ENCODE results near the gene KRT6A. TPM values are rescaled to one million over a fixed set of nuclear protein-coding genes. Genes with fewer than 3 reads are reported as not detected.

KRT6A gene
- polyA plus RNA-seq, 4 donors, result 0.13 to 6.7 (median 3.2) TPM; not detected in 1

DNA sequence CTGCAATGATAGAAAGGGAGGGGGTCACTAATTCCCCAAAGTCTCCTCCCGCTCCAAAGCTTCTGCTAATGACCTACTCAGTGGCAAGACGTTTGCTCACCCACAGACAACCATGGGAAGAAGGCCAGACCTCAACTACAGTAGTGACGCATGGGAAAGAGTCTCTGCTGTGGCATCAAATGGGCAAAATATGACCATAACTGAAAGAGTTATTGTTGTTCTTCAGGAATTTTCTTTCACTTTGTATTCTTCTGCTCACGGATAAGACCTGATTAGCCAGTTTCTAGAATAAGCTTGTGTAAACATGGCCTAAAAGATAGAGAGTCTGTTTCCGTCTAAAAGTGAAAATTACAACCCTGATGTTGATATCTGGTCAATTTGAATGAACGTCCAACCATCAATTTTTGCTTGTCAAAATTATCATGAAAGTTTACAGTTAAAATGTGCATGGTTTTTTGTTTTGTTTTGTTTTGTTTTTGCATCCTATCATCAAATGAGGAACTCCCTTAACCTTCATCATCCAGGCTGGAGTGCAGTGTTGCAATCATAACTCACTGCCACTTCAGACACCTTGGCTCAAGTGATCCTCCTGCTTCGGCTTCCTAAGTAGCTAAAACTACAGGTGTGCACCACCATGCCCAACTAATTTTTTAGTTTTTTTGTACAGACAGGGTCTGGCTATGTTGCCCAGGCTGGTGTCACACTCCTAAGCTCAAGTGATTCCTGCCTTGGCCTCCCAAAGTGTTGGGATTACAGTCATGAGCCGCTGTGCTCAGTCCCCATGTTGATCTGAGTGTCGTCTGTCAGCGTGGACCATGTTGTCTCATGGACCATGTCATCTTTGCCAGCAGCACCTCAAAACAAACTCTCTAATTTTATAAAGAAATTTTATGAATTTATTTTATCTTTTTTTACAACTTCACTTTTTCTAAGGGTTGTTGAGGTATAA lies 48.1 kb downstream of the KRT6A start:
- WGBS, 3 donors, result 47 to 61% (median 51%) methylated on average over 10 of the region's 10 CpGs
- DNase-seq, result peak in 1 of 2 donors; percentile 20
- Histone ChIP-seq H3K4me3 (ENCODE audit: low read depth in 1 of 3, low read length in 3 of 3) (no peak overlapping the region), H3K27ac (ENCODE audit: low read depth in 1 of 3, low read length in 2 of 3) (no peak overlapping the region), H3K27me3 (ENCODE audit: control insufficient read depth in 3 of 3, insufficient read depth in 3 of 3, low read length in 3 of 3) (peaks cover 0 to 4% (median 3%) of the 10 kb centered on the region in 3 donors), H3K36me3 (ENCODE audit: control insufficient read depth in 3 of 3, insufficient read depth in 2 of 3, low read depth in 1 of 3, low read length in 3 of 3) (no peaks in the 10 kb centered on the region), H3K4me1 (ENCODE audit: control insufficient read depth in 3 of 3, insufficient read depth in 2 of 3, low read depth in 1 of 3, low read length in 2 of 3) (peaks cover 0 to 3% (median 0%) of the 10 kb centered on the region in 3 donors), H3K9me3 (ENCODE audit: control insufficient read depth in 2 of 2, insufficient read depth in 1 of 2, low read depth in 1 of 2, low read length in 1 of 2) (no peaks in the 10 kb centered on the region)
- FAIRE-seq, result no peak

DNA sequence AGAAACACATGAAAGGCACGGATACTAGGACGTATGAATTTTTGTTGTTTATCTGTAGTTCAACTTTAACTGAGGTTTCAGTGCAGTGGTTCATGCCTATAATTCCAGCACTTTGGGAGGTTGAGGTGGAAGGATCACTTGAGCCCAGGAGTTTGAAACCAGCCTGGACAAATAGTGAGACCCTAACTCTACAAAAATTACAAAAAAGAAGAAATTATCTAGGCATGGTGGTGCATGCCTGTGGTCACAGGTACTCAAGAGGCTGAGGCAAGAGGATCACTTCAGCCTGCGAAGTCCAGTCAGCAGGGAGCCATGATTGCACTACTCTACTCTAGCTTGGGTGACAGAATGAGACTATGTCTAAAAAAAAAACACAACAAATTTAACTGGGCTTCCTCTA lies 49.1 kb downstream of the KRT6A start:
- H3K36me3 ChIP-seq (ENCODE audit: control insufficient read depth in 3 of 3, insufficient read depth in 2 of 3, low read depth in 1 of 3, low read length in 3 of 3), result no peaks in the 10 kb centered on the region
- H3K9me3 ChIP-seq (ENCODE audit: control insufficient read depth in 2 of 2, insufficient read depth in 1 of 2, low read depth in 1 of 2, low read length in 1 of 2), result no peaks in the 10 kb centered on the region
- peaks cover 0 to 3% (median 0%) of the 10 kb centered on the region in 3 donors for H3K4me1 ChIP-seq (ENCODE audit: control insufficient read depth in 3 of 3, insufficient read depth in 2 of 3, low read depth in 1 of 3, low read length in 2 of 3)
- no peak for FAIRE-seq
- peaks cover 0 to 4% (median 3%) of the 10 kb centered on the region in 3 donors for H3K27me3 ChIP-seq (ENCODE audit: control insufficient read depth in 3 of 3, insufficient read depth in 3 of 3, low read length in 3 of 3)
- no peak for DNase-seq
- H3K27ac ChIP-seq (ENCODE audit: low read depth in 1 of 3, low read length in 2 of 3), result no peak overlapping the region
- H3K4me3 ChIP-seq (ENCODE audit: low read depth in 1 of 3, low read length in 3 of 3), result no peak overlapping the region
- WGBS, 3 donors, result 87 to 91% (median 90%) methylated on average over 3 of the region's 3 CpGs

GRCh38 chr12:52442600-52443061 lies 50.4 kb downstream of the KRT6A start:
- Histone ChIP-seq H3K36me3 (ENCODE audit: control insufficient read depth in 3 of 3, insufficient read depth in 2 of 3, low read depth in 1 of 3, low read length in 3 of 3) (no peaks in the 10 kb centered on the region), H3K4me1 (ENCODE audit: control insufficient read depth in 3 of 3, insufficient read depth in 2 of 3, low read depth in 1 of 3, low read length in 2 of 3) (peaks cover 0 to 5% (median 0%) of the 10 kb centered on the region in 3 donors), H3K4me3 (ENCODE audit: low read depth in 1 of 3, low read length in 3 of 3) (no peak overlapping the region), H3K27ac (ENCODE audit: low read depth in 1 of 3, low read length in 2 of 3) (no peak overlapping the region), H3K27me3 (ENCODE audit: control insufficient read depth in 3 of 3, insufficient read depth in 3 of 3, low read length in 3 of 3) (peaks cover 0 to 4% (median 3%) of the 10 kb centered on the region in 3 donors), H3K9me3 (ENCODE audit: control insufficient read depth in 2 of 2, insufficient read depth in 1 of 2, low read depth in 1 of 2, low read length in 1 of 2) (no peaks in the 10 kb centered on the region)
- 43 to 60% (median 47%) methylated on average over 6 of the region's 6 CpGs for WGBS, 3 donors
- FAIRE-seq, result no peak
- DNase-seq, result no peak

DNA sequence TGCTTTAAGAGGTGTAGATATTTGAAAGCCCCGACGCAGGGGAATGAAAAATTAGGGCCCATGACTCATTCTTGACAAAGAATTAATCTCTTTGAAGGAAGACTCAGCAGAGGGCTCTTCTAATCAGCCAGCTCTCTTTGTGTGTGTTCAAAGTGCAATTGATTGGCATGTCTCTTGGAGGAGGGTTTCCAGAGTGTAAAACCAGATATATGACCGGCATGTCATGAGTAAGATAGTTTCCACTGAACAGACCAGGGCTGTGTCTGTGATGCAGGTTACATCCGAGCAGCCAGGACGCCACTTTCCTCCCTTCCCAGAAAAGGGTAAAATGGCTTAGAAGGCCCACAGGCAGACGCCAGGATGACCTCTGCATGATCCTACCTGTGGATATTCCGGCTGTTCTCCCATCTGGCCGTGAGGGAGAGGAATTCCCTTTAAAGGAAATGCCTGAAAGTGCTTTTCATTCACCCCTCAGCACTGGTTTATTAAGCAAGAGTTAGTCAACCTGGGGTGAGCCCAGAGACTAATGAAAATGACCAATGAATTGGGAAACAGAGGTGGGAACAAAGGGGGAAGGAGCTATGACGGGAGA lies 51.6 kb downstream of the KRT6A start:
- no peaks in the 10 kb centered on the region for H3K36me3 ChIP-seq (ENCODE audit: control insufficient read depth in 3 of 3, insufficient read depth in 2 of 3, low read depth in 1 of 3, low read length in 3 of 3)
- peaks cover 0 to 4% (median 3%) of the 10 kb centered on the region in 3 donors for H3K27me3 ChIP-seq (ENCODE audit: control insufficient read depth in 3 of 3, insufficient read depth in 3 of 3, low read length in 3 of 3)
- H3K4me1 ChIP-seq (ENCODE audit: control insufficient read depth in 3 of 3, insufficient read depth in 2 of 3, low read depth in 1 of 3, low read length in 2 of 3), result peaks cover 0 to 7% (median 3%) of the 10 kb centered on the region in 3 donors
- no peaks in the 10 kb centered on the region for H3K9me3 ChIP-seq (ENCODE audit: control insufficient read depth in 2 of 2, insufficient read depth in 1 of 2, low read depth in 1 of 2, low read length in 1 of 2)
- H3K4me3 ChIP-seq (ENCODE audit: low read depth in 1 of 3, low read length in 3 of 3), result no peak overlapping the region
- FAIRE-seq (no peak), DNase-seq (peak; percentile 49 to 52)
- no peak overlapping the region for H3K27ac ChIP-seq (ENCODE audit: low read depth in 1 of 3, low read length in 2 of 3)
- whole genome bisulfite sequencing, 3 donors, result 33 to 48% (median 40%) methylated on average over 9 of the region's 9 CpGs

GRCh38 chr12:52440821-52441319 lies 52.2 kb downstream of the KRT6A start:
- no peaks in the 10 kb centered on the region for H3K36me3 ChIP-seq (ENCODE audit: control insufficient read depth in 3 of 3, insufficient read depth in 2 of 3, low read depth in 1 of 3, low read length in 3 of 3)
- H3K27ac ChIP-seq (ENCODE audit: low read depth in 1 of 3, low read length in 2 of 3), result no peak overlapping the region
- H3K27me3 ChIP-seq (ENCODE audit: control insufficient read depth in 3 of 3, insufficient read depth in 3 of 3, low read length in 3 of 3), result peaks cover 0 to 4% (median 3%) of the 10 kb centered on the region in 3 donors
- no peak for DNase-seq
- no peaks in the 10 kb centered on the region for H3K9me3 ChIP-seq (ENCODE audit: control insufficient read depth in 2 of 2, insufficient read depth in 1 of 2, low read depth in 1 of 2, low read length in 1 of 2)
- FAIRE-seq, result no peak
- H3K4me1 ChIP-seq (ENCODE audit: control insufficient read depth in 3 of 3, insufficient read depth in 2 of 3, low read depth in 1 of 3, low read length in 2 of 3), result peaks cover 0 to 12% (median 5%) of the 10 kb centered on the region in 3 donors
- WGBS, 3 donors, result 85 to 92% (median 87%) methylated on average over 5 of the region's 5 CpGs
- no peak overlapping the region for H3K4me3 ChIP-seq (ENCODE audit: low read depth in 1 of 3, low read length in 3 of 3)

DNA sequence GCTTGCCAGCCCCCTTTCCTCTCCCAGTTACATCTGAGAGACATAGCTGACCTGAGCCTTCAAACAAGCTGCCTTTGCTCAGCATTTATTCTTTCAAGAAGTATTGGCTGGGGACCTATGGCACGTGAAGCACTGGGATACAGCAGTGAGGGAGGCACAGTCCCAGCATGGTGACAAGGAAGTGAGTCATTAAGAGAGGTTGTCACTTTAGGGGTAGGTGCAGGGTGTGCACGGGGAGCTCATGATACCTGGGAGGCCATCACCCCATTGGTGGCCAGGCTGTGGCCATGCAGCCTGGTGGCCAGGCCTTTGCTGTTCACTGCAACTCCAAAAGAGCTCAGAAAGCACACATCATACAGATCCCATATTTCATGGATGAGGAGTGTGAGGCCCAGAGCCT lies 53.2 kb downstream of the KRT6A start:
- Histone ChIP-seq H3K4me1 (ENCODE audit: control insufficient read depth in 3 of 3, insufficient read depth in 2 of 3, low read depth in 1 of 3, low read length in 2 of 3) (peaks cover 0 to 14% (median 5%) of the 10 kb centered on the region in 3 donors), H3K36me3 (ENCODE audit: control insufficient read depth in 3 of 3, insufficient read depth in 2 of 3, low read depth in 1 of 3, low read length in 3 of 3) (no peaks in the 10 kb centered on the region), H3K9me3 (ENCODE audit: control insufficient read depth in 2 of 2, insufficient read depth in 1 of 2, low read depth in 1 of 2, low read length in 1 of 2) (no peaks in the 10 kb centered on the region), H3K27ac (ENCODE audit: low read depth in 1 of 3, low read length in 2 of 3) (no peak overlapping the region), H3K4me3 (ENCODE audit: low read depth in 1 of 3, low read length in 3 of 3) (no peak overlapping the region), H3K27me3 (ENCODE audit: control insufficient read depth in 3 of 3, insufficient read depth in 3 of 3, low read length in 3 of 3) (peaks cover 0 to 4% (median 3%) of the 10 kb centered on the region in 3 donors)
- 56 to 63% (median 58%) methylated on average over 2 of the region's 2 CpGs for WGBS, 3 donors
- DNase-seq (no peak), FAIRE-seq (no peak)

GRCh38 chr12:52439420-52439819 lies 53.6 kb downstream of the KRT6A start:
- Histone ChIP-seq H3K27me3 (ENCODE audit: control insufficient read depth in 3 of 3, insufficient read depth in 3 of 3, low read length in 3 of 3) (peaks cover 0 to 4% (median 3%) of the 10 kb centered on the region in 3 donors), H3K4me3 (ENCODE audit: low read depth in 1 of 3, low read length in 3 of 3) (no peak overlapping the region), H3K27ac (ENCODE audit: low read depth in 1 of 3, low read length in 2 of 3) (no peak overlapping the region), H3K36me3 (ENCODE audit: control insufficient read depth in 3 of 3, insufficient read depth in 2 of 3, low read depth in 1 of 3, low read length in 3 of 3) (no peaks in the 10 kb centered on the region), H3K9me3 (ENCODE audit: control insufficient read depth in 2 of 2, insufficient read depth in 1 of 2, low read depth in 1 of 2, low read length in 1 of 2) (no peaks in the 10 kb centered on the region), H3K4me1 (ENCODE audit: control insufficient read depth in 3 of 3, insufficient read depth in 2 of 3, low read depth in 1 of 3, low read length in 2 of 3) (peaks cover 0 to 13% (median 5%) of the 10 kb centered on the region in 3 donors)
- 77 to 79% (median 77%) methylated on average over 8 of the region's 8 CpGs for WGBS, 3 donors
- no peak for DNase-seq
- FAIRE-seq, result no peak

Data from small intestine (tissue), 7 donors.